ENCODE data around the gene GTF3A.

DNA sequence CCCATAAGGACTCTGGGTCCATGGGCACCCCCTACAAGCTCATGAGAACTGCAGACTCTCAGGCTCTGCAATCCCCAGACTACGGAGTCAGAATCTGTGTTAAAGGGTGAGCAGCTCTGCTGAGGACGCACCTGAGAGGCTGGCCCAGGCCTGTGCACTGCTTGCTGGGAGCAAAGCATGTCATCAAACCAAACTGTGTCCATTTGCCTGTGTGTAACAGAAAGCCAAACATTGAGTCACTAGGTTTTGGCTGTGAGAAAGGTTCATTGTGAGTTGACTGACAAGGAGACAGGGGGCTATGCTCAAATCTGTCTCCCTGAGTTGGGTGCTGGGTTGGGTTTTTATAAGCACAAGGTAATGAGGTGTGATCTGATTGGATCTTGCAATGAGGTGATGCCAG, 48.0 kb downstream of the GTF3A start:
- no peak for TF ChIP-seq CTCF (IDR thresholded peaks at IDR 0.05)
- no peak for TF ChIP-seq POLR2A (IDR thresholded peaks at IDR 0.05)

Measured in tibial nerve (tissue), 3 donors.